Astrocyte (in vitro differentiated cells and primary cell): ENCODE measurements around the gene CNN3.

Experiments used
- EZH2 ChIP-seq: IDR thresholded peaks from 2 replicates; pipeline ENCODE4 v1.6.1; 2012; ENCODE audit warnings: mild to moderate bottlenecking, low read length, inconsistent platforms; ENCODE audit not compliant: insufficient read depth
- TF ChIP-seq, protein P1 (sequence below): IDR thresholded peaks from 2 replicates; pipeline ENCODE4 v1.5.1; 2011; ENCODE audit warnings: low read depth, mild to moderate bottlenecking, inconsistent platforms, low read length, moderate library complexity; ENCODE audit not compliant: insufficient read depth

- TF ChIP-seq, protein P1, sequence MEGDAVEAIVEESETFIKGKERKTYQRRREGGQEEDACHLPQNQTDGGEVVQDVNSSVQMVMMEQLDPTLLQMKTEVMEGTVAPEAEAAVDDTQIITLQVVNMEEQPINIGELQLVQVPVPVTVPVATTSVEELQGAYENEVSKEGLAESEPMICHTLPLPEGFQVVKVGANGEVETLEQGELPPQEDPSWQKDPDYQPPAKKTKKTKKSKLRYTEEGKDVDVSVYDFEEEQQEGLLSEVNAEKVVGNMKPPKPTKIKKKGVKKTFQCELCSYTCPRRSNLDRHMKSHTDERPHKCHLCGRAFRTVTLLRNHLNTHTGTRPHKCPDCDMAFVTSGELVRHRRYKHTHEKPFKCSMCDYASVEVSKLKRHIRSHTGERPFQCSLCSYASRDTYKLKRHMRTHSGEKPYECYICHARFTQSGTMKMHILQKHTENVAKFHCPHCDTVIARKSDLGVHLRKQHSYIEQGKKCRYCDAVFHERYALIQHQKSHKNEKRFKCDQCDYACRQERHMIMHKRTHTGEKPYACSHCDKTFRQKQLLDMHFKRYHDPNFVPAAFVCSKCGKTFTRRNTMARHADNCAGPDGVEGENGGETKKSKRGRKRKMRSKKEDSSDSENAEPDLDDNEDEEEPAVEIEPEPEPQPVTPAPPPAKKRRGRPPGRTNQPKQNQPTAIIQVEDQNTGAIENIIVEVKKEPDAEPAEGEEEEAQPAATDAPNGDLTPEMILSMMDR, result no peak
- TF ChIP-seq EZH2, result no peak
These were observed 74.1 kb downstream of the CNN3 start for GRCh38 chr1:94852788-94853187.
